Neural progenitor cell (in vitro differentiated cells): ENCODE results near the gene CHD9NB. TPM values are rescaled to one million over a fixed set of nuclear protein-coding genes. Genes with fewer than 3 reads are reported as not detected.

Experiments used
- DNase-seq: peaks from one replicate; pipeline ENCODE4 v3.0.0-alpha.2; 2016; ENCODE audit warnings: low spot score
- H2AFZ ChIP-seq: fragments of 200-600 bp; sonication (generic); replicated peaks from 2 replicates; pipeline ENCODE4 v1.6.1; 2016; ENCODE audit warnings: antibody characterized with exemption
- H3F3A ChIP-seq: fragments of 200-600 bp; sonication (generic); 2 replicates; pipeline ENCODE4 v1.6.1; 2016; ENCODE audit warnings: antibody characterized with exemption, low read depth
- H3K27ac ChIP-seq: fragments of 200-600 bp; sonication (generic); 2 replicates; pipeline ENCODE4 v1.5.1; 2016; ENCODE audit warnings: mild to moderate bottlenecking
- H3K27me3 ChIP-seq: fragments of 200-600 bp; sonication (generic); 2 replicates; pipeline ENCODE4 v1.6.1; 2016; ENCODE audit warnings: mild to moderate bottlenecking, moderate library complexity
- H3K36me3 ChIP-seq: fragments of 200-600 bp; sonication (generic); 2 replicates; pipeline ENCODE4 v1.5.1; 2016
- H3K4me1 ChIP-seq: fragments of 200-600 bp; sonication (generic); 2 replicates; pipeline ENCODE4 v1.6.1; 2016; ENCODE audit warnings: mixed run types
- H3K4me2 ChIP-seq: fragments of 200-600 bp; sonication (generic); 2 replicates; pipeline ENCODE4 v1.6.1; 2016
- H3K4me3 ChIP-seq: fragments of 200-600 bp; sonication (generic); 2 replicates; pipeline ENCODE4 v1.5.1; 2016
- H3K79me2 ChIP-seq: fragments of 200-600 bp; sonication (generic); 2 replicates; pipeline ENCODE4 v1.6.1; 2016; ENCODE audit warnings: low read depth
- H3K9ac ChIP-seq: fragments of 200-600 bp; sonication (generic); 2 replicates; pipeline ENCODE4 v1.6.1; 2016
- H3K9me3 ChIP-seq: fragments of 200-600 bp; sonication (generic); 2 replicates; pipeline ENCODE4 v1.5.1; 2016; ENCODE audit warnings: low read depth
- H4K20me1 ChIP-seq: fragments of 200-600 bp; sonication (generic); 2 replicates; pipeline ENCODE4 v1.6.1; 2016; ENCODE audit warnings: low read depth
- H3K27ac Mint-ChIP-seq: 3 replicates; pipeline ENCODE4 v1.8.0; 2021; ENCODE audit warnings: mixed read lengths
- H3K27me3 Mint-ChIP-seq: 2 replicates; pipeline ENCODE4 v1.8.0; 2022; ENCODE audit warnings: low read depth, mild to moderate bottlenecking, inconsistent platforms, moderate library complexity, mixed read lengths; ENCODE audit not compliant: insufficient read depth
- H3K36me3 Mint-ChIP-seq: 3 replicates; pipeline ENCODE4 v1.8.0; 2021; ENCODE audit warnings: mixed read lengths
- H3K4me1 Mint-ChIP-seq: 3 replicates; pipeline ENCODE4 v1.8.0; 2021; ENCODE audit warnings: mixed read lengths
- H3K4me3 Mint-ChIP-seq: 3 replicates; pipeline ENCODE4 v1.8.0; 2021; ENCODE audit warnings: mild to moderate bottlenecking, moderate library complexity, mixed read lengths
- H3K9me3 Mint-ChIP-seq: 3 replicates; pipeline ENCODE4 v1.8.0; 2020; ENCODE audit warnings: mixed read lengths
- CTCF ChIP-seq: fragments of 200-600 bp; sonication (generic); IDR thresholded peaks from 2 replicates; pipeline ENCODE4 v1.5.1; 2017; ENCODE audit warnings: antibody characterized with exemption, mild to moderate bottlenecking
- EZH2 ChIP-seq: fragments of 200-600 bp; sonication (generic); IDR thresholded peaks from 2 replicates; pipeline ENCODE4 v1.6.1; 2017; ENCODE audit warnings: antibody characterized with exemption, mild to moderate bottlenecking, moderate library complexity
- EZH2phosphoT487 ChIP-seq: fragments of 200-600 bp; sonication (generic); IDR thresholded peaks from 2 replicates; pipeline ENCODE4 v1.6.1; 2017; ENCODE audit warnings: antibody characterized with exemption
- total RNA-seq: library from RNA; depleted of rRNA; stranded (reverse); fragments of >200 nt; gene quantifications from 2 replicates; pipeline ENCODE4 v1.2.3, GENCODE V29; 2015; ENCODE audit warnings: low replicate concordance

The CHD9NB gene
- total RNA-seq, 1 donor from 2014 or later: 4.1 TPM

DNA sequence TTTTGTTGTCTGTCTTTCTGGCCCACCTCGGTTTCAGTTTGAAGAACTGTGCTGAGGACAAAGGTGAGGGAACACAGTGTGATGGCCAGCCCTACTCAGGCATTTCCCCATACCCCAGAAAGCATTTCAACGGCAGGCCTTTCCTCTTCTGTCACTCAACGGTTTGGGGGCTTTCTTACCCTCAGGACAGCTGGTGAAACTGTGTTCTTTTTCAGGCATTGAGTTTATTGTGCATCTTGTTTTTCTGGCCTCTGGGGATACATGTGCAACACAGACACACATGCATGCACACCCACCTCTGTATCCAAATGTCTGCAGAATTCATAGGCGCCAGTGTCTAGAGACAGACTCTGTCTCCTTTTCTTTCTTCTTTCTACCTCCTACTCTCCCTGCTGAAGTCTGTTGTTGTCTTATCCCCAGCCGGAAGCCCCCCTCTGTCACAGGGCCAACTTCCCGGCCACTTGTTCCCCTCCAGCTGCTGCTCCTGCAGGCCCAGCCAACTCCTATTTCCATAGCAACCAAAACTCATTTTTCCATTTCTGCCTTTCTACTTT, 19.1 kb upstream of the CHD9NB start:
- H3K4me3 Mint-ChIP-seq: peak overlapping the region; percentile 68
- no peak overlapping the region for H2AFZ ChIP-seq
- peaks cover 11% of the 10 kb centered on the region for H3K4me1 ChIP-seq
- H3K9ac ChIP-seq: no peak overlapping the region
- H3K27ac Mint-ChIP-seq: peak overlapping the region; percentile 93
- H3K4me1 Mint-ChIP-seq: peaks cover 19% of the 10 kb centered on the region
- no peak overlapping the region for H3K4me3 ChIP-seq
- peaks cover 12% of the 10 kb centered on the region for H3F3A ChIP-seq
- peaks cover 31% of the 10 kb centered on the region for H3K36me3 Mint-ChIP-seq
- no peaks in the 10 kb centered on the region for H3K27me3 Mint-ChIP-seq
- no peaks in the 10 kb centered on the region for H4K20me1 ChIP-seq
- peak overlapping the region; percentile 11 for H3K4me2 ChIP-seq
- H3K27ac ChIP-seq: peak overlapping the region; percentile 70
- no peak for TF ChIP-seq CTCF
- no peak for TF ChIP-seq EZH2phosphoT487
- no peak for TF ChIP-seq EZH2
- H3K9me3 ChIP-seq: no peaks in the 10 kb centered on the region
- H3K27me3 ChIP-seq: no peaks in the 10 kb centered on the region
- peaks cover 23% of the 10 kb centered on the region for H3K9me3 Mint-ChIP-seq
- H3K36me3 ChIP-seq: no peaks in the 10 kb centered on the region
- DNase-seq: no peak
- peaks cover 12% of the 10 kb centered on the region for H3K79me2 ChIP-seq

DNA sequence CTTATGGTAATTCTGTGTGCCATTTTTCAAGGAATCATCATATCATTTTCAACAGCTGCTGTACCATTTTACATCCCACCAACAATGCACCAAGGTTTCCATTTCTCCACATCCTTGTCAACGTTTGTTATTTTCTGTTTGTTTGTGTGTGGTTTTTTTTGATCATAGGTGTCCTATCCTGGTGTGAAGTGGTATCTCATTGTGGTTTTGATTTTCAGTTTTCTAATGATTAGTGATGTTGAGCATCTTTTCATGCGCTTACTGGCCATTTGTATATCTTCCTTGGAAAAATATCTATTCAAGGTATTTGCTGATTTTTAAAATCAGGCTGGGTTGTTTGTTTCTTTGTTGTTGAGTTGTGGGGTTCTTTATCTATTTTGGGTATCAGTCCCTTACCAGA, 17.1 kb upstream of the CHD9NB start:
- H2AFZ ChIP-seq: no peak overlapping the region
- no peak for DNase-seq
- peaks cover 12% of the 10 kb centered on the region for H3F3A ChIP-seq
- H3K4me1 ChIP-seq: peaks cover 11% of the 10 kb centered on the region
- Mint-ChIP-seq H3K4me1 (peaks cover 30% of the 10 kb centered on the region), H3K36me3 (peaks cover 22% of the 10 kb centered on the region), H3K27ac (no peak overlapping the region), H3K9me3 (peaks cover 11% of the 10 kb centered on the region), H3K27me3 (no peaks in the 10 kb centered on the region), H3K4me3 (no peak overlapping the region)
- no peak overlapping the region for H3K27ac ChIP-seq
- no peaks in the 10 kb centered on the region for H4K20me1 ChIP-seq
- H3K4me3 ChIP-seq: no peak overlapping the region
- no peaks in the 10 kb centered on the region for H3K9me3 ChIP-seq
- peaks cover 12% of the 10 kb centered on the region for H3K79me2 ChIP-seq
- no peaks in the 10 kb centered on the region for H3K36me3 ChIP-seq
- no peak overlapping the region for H3K4me2 ChIP-seq
- no peak for TF ChIP-seq EZH2
- TF ChIP-seq EZH2phosphoT487: no peak
- TF ChIP-seq CTCF: no peak
- H3K9ac ChIP-seq: no peak overlapping the region
- no peaks in the 10 kb centered on the region for H3K27me3 ChIP-seq

DNA sequence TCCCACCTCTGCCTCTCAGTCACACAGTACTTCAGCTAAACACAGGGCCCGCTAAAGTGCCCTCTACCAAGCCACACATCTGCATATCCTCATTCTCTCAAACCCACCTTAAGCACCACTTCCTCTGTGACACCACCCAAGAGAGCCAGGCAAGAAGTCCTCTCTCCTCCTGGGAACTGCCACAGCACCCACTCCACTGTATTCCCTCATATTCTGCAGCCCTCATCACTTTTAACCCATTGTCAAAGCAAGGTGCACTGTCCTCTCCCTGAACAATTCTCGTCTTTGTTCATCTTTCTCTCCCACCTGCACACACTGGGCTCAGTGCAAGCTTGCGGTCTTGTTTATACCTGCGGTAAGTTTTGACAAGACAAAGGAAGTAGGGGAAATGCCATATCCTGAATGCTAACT, 15.7 kb upstream of the CHD9NB start:
- peaks cover 8% of the 10 kb centered on the region for H3K79me2 ChIP-seq
- H3K27ac Mint-ChIP-seq: no peak overlapping the region
- no peak for TF ChIP-seq EZH2phosphoT487
- TF ChIP-seq CTCF: no peak
- TF ChIP-seq EZH2: no peak

More for the DNA sequence above, 15.7 kb upstream of the CHD9NB start:
- no peak for DNase-seq
- H3K4me2 ChIP-seq: no peak overlapping the region
- no peak overlapping the region for H2AFZ ChIP-seq
- Mint-ChIP-seq H3K9me3 (no peaks in the 10 kb centered on the region), H3K36me3 (peaks cover 13% of the 10 kb centered on the region), H3K4me1 (peaks cover 35% of the 10 kb centered on the region), H3K27me3 (no peaks in the 10 kb centered on the region), H3K4me3 (no peak overlapping the region)
- no peaks in the 10 kb centered on the region for H3K9me3 ChIP-seq
- H3K4me1 ChIP-seq: peaks cover 11% of the 10 kb centered on the region
- H3K27ac ChIP-seq: no peak overlapping the region
- H3K27me3 ChIP-seq: no peaks in the 10 kb centered on the region
- H3K4me3 ChIP-seq: no peak overlapping the region
- H3K36me3 ChIP-seq: no peaks in the 10 kb centered on the region
- H3K9ac ChIP-seq: no peak overlapping the region
- peaks cover 12% of the 10 kb centered on the region for H3F3A ChIP-seq
- H4K20me1 ChIP-seq: no peaks in the 10 kb centered on the region
